Pancreas (tissue), 10 donors: ENCODE measurements around the gene BMPR1A. TPM values are rescaled to one million over a fixed set of nuclear protein-coding genes. Genes with fewer than 3 reads are reported as not detected.
A peak's percentile ranks its signal among the peaks of the same experiment; 100 is the strongest.

Experiments used
- ATAC-seq, 4 donors: fragments of 200-7000 bp; cut with Tn5 transposase; one replicate each; pipeline versions ENCODE4 v1.8.0 to v1.9.1; 2020; ENCODE audit warnings: mild to moderate bottlenecking in 4 of 4, moderate library complexity in 4 of 4
- DNase-seq, 6 donors: peaks; one replicate each; pipeline ENCODE4 v3.0.0-alpha.2; 2020
- FAIRE-seq: peaks from 2 replicates; lab custom pipeline; 2012; peaks lifted over from hg19 to GRCh38; lab: Jason Lieb, UNC
- H3K27ac ChIP-seq, 4 donors: fragments of 200-600 bp; sonication (generic); 1 replicate in 3 of 4; 2 replicates in 1 of 4; pipeline versions ENCODE4 v1.5.0 to v1.8.0; 2020
- H3K27me3 ChIP-seq, 4 donors: fragments of 200-600 bp; one replicate each; pipeline ENCODE4 v1.8.0; 2021
- H3K36me3 ChIP-seq, 3 donors: fragments of 200-600 bp; sonication (generic) in 1 of 3; one replicate each; pipeline versions ENCODE4 v1.5.0 to v1.8.0; 2020 to 2021
- H3K4me1 ChIP-seq, 3 donors: fragments of 200-600 bp; one replicate each; pipeline ENCODE4 v1.8.0; 2021
- H3K4me3 ChIP-seq, 4 donors: fragments of 200-600 bp; sonication (generic) in 2 of 4; one replicate each; pipeline versions ENCODE4 v1.5.0 to v1.8.0; 2020 to 2021
- H3K9me3 ChIP-seq, 4 donors: fragments of 200-600 bp; one replicate each; pipeline ENCODE4 v1.8.0; 2021
- CTCF ChIP-seq, 4 donors: fragments of 200-600 bp; sonication (generic) in 3 of 4; IDR thresholded peaks; one replicate each; pipeline versions ENCODE4 v1.5.0 to v1.8.0; 2021; ENCODE audit warnings: antibody characterized with exemption in 4 of 4
- WGBS, 2 donors: extraction: QIAGEN DNeasy Blood & Tissue Kit; methylation state at CpG; one replicate each; pipeline ENCODE4 v1.1.7; 2013; 5-methylcytosine and 5-hydroxymethylcytosine counted together
- intact Hi-C, 3 donors: fragments of 100-400 bp; cut with DNase I; formaldehyde crosslinking; loops; one replicate each; pipeline versions ENCODE4 v1.11.1 to v1.14.2; 2022
- polyA plus RNA-seq, 2 donors: library from polyadenylated mRNA; stranded (reverse); fragments of 200-250 nt; gene quantifications; one replicate each; pipeline ENCODE4 v1.2.3, GENCODE V29; 2013
- total RNA-seq, 6 donors: library from RNA; stranded (reverse); fragmentation: NEBNext Ultra II Directional in 4 of 6; extraction: Animal tissue kit (Norgen Biotek cat#: 25700) in 4 of 6; gene quantifications; one replicate each; pipeline versions ENCODE4 v1.2.1 to v1.2.4, GENCODE V29; 2021 to 2023
- donor health status: healthy with polysubstance abuse.
- donor health status: DM: no; HTN: no; CAD: no; lungs with moderate emphysema.
- donor health status: DM: no; HTN: no; CAD: no.
- donor health status: control.
- donor health status: control.
- donor health status: Bipolar disorder and iron deficiency.
- donor health status: DM: yes; HTN: yes; CAD: no.
- donor health status: DM: no; HTN: no; CAD: no.
- donor health status: DM: no; HTN: no; CAD: no.
- donor health status: DM: yes; HTN: yes; CAD: no.

Gene BMPR1A
- total and polyA plus RNA-seq, 8 donors = 3.5 to 22.3 (median 11.1) TPM

GRCh38 chr10:86775056-86775869, 18.8 kb downstream of the BMPR1A start:
- Histone ChIP-seq H3K27ac (peak overlapping the region in 1 of 4 donors; percentile 17), H3K9me3 (no peaks in the 10 kb centered on the region), H3K4me1 (peaks cover 10 to 19% (median 18%) of the 10 kb centered on the region in 3 donors), H3K4me3 (no peak overlapping the region), H3K36me3 (no peaks in the 10 kb centered on the region), H3K27me3 (no peaks in the 10 kb centered on the region)
- FAIRE-seq = no peak
- DNase-seq = no peak
- intact Hi-C loops = no loop called here
- peak in 2 of 4 donors; percentile 38 to 59 for ATAC-seq
- no peak for TF ChIP-seq CTCF (IDR thresholded peaks at IDR 0.05)
- 8 to 9% methylated on average over 6 of the region's 6 CpGs for WGBS, 2 donors

- Histone ChIP-seq H3K4me1 (peaks cover 10 to 19% (median 18%) of the 10 kb centered on the region in 3 donors), H3K9me3 (no peaks in the 10 kb centered on the region), H3K27me3 (no peaks in the 10 kb centered on the region), H3K4me3 (no peak overlapping the region), H3K36me3 (no peaks in the 10 kb centered on the region), H3K27ac (no peak overlapping the region)
- DNase-seq (no peak), FAIRE-seq (no peak), ATAC-seq (no peak)
- TF ChIP-seq CTCF (IDR thresholded peaks at IDR 0.05) = no peak
- intact Hi-C loops = no loop called here
- 83 to 90% methylated on average over 3 of the region's 3 CpGs for WGBS, 2 donors
These were observed 19.4 kb downstream of the BMPR1A start for GRCh38 chr10:86775870-86776180.

GRCh38 chr10:86779220-86780017, 23.0 kb downstream of the BMPR1A start:
- Histone ChIP-seq H3K9me3 (no peaks in the 10 kb centered on the region), H3K27me3 (no peaks in the 10 kb centered on the region), H3K27ac (peak overlapping the region in 1 of 4 donors; percentile 2), H3K4me1 (peaks cover 10 to 17% (median 14%) of the 10 kb centered on the region in 3 donors), H3K4me3 (no peak overlapping the region), H3K36me3 (no peaks in the 10 kb centered on the region)
- ATAC-seq = no peak
- FAIRE-seq = no peak
- DNase-seq = no peak
- 50 to 61% methylated on average over 5 of the region's 5 CpGs for WGBS, 2 donors
- intact Hi-C loops = no loop called here
- TF ChIP-seq CTCF (IDR thresholded peaks at IDR 0.05) = no peak

GRCh38 chr10:86782701-86783418, 26.4 kb downstream of the BMPR1A start:
- H3K27ac ChIP-seq = no peak overlapping the region
- intact Hi-C loops = no loop called here
- H3K36me3 ChIP-seq = no peaks in the 10 kb centered on the region
- no peaks in the 10 kb centered on the region for H3K9me3 ChIP-seq
- no peak overlapping the region for H3K4me3 ChIP-seq
- 92 to 95% methylated on average over 1 of the region's 1 CpG for WGBS, 2 donors
- no peak for ATAC-seq
- no peaks in the 10 kb centered on the region for H3K27me3 ChIP-seq
- FAIRE-seq = no peak
- DNase-seq = no peak
- peaks cover 0 to 19% (median 7%) of the 10 kb centered on the region in 3 donors for H3K4me1 ChIP-seq
- no peak for TF ChIP-seq CTCF (IDR thresholded peaks at IDR 0.05)
